Pons (tissue), 1 donor: ENCODE results near the gene NEGR1.

Experiments used
- DNase-seq: peaks from one replicate; pipeline ENCODE4 v3.0.0-alpha.2; 2016; ENCODE audit warnings: low spot score

The NEGR1 gene

GRCh38 chr1:71462247-71462646, 820.1 kb downstream of the NEGR1 start:
- no peak for DNase-seq

DNA sequence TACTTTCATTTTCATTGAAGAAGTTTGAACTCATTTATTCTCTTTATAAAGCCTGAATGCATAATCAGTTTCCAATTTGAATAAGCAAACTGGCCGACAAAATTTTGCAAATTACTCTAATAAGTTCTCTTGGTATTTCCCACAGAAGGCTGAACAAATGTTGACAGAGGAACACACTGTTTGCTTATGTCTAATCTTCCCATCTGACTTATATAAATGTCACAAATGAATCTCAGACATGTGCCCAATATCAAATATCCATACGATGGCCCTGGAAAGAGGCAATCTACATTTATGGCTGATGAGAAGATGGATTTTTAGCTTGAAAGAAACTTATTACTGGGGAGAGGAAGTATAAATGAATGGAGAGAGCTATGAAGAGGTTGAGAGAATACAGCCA, 820.9 kb downstream of the NEGR1 start:
- no peak for DNase-seq

GRCh38 chr1:71448444-71448843, 833.9 kb downstream of the NEGR1 start:
- no peak for DNase-seq

- DNase-seq: no peak
These were observed 843.7 kb downstream of the NEGR1 start for GRCh38 chr1:71438626-71439025.

GRCh38 chr1:71435951-71436350, 846.4 kb downstream of the NEGR1 start:
- DNase-seq: no peak

GRCh38 chr1:71434240-71434639, 848.1 kb downstream of the NEGR1 start:
- DNase-seq: no peak

GRCh38 chr1:71428029-71428428, 854.3 kb downstream of the NEGR1 start:
- DNase-seq: no peak

DNA sequence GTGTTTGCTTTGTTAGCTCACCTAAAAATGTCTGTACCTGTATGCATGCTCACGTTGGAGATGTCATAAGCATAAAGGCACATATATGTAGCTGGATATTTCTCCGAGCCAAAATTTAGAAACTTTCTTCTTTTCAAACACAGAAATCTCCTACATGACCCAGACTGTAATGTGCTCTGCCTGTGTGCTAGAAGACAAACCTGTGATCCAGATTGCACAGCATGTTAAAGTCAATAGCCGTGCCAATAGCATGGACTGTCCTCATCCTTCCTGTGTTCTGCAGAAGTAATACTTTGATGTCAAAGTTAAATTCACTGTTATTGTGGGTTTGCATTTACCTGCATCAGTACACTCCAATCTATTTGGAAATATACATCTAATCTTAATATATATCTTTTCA, 855.3 kb downstream of the NEGR1 start:
- DNase-seq: no peak

GRCh38 chr1:71424536-71424935, 857.8 kb downstream of the NEGR1 start:
- no peak for DNase-seq

- DNase-seq: peak; percentile 73
These were observed 860.1 kb downstream of the NEGR1 start for GRCh38 chr1:71422221-71422620.

DNA sequence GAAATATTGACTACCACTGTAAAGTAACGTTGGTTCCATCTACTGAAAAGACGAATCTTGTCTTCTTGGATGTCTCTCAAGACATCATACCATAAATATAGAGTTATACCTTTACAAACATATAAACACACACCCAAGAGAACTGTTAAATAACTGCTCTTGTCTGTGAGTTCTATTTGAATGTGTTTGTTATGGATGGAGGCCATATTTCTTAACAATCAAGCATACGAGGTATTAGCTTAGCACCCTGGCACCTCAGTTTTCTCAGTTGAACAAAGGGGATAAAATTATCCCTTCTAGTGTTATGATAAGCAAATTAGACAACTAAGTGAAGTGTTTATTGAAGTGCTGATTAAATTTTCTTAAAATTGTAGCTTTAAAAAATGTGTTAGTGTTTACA, 864.9 kb downstream of the NEGR1 start:
- no peak for DNase-seq

- no peak for DNase-seq
These were observed 868.2 kb downstream of the NEGR1 start for GRCh38 chr1:71414179-71414578.

GRCh38 chr1:71413441-71414175, 868.7 kb downstream of the NEGR1 start:
- DNase-seq: no peak

DNA sequence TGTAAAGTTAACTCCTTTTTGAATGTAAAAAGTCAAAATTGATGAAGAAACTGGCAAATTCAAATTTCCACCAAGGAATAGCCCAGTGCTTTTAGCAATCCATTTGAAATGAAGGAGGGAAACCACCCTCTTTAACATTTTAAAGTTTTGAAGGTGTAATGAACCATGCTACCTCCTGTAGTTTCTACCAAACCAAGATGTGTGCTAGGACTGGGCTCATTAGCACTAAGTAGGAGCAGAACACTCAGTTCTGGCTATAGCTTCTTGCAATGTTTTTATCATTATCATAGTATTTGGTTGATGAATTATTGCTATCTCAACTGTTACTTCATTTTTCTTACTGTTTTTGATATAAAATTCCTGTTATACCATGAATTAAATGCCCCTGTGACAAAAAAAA, 882.3 kb downstream of the NEGR1 start:
- DNase-seq: no peak

- no peak for DNase-seq
These were observed 882.7 kb downstream of the NEGR1 start for GRCh38 chr1:71399594-71399993.

DNA sequence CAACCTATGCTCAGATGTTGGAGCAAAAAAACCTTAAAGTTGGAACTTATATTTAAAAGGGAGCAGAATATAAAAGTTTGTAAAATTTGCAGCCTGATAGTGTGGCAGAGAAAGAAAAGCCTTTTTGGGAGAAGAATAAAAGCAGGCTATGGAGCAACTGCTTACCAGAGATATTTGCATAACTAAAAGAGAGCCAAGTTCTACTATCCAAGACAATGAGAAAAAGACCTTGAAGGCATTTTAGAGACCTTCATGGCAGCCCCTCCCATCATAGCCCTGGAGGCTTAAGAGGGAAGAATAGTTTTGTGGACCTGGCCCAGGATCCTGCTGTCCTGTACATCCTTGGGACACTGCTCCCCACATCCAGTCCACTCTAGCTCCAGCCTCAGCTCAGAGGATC, 889.0 kb downstream of the NEGR1 start:
- DNase-seq: no peak

GRCh38 chr1:71390518-71390917, 891.8 kb downstream of the NEGR1 start:
- DNase-seq: peak; percentile 27

- DNase-seq: no peak
These were observed 904.5 kb downstream of the NEGR1 start for GRCh38 chr1:71377886-71378285.

- no peak for DNase-seq
These were observed 909.8 kb downstream of the NEGR1 start for GRCh38 chr1:71372496-71372895.

GRCh38 chr1:71371581-71371980, 910.8 kb downstream of the NEGR1 start:
- no peak for DNase-seq

GRCh38 chr1:71364236-71364635, 918.1 kb downstream of the NEGR1 start:
- no peak for DNase-seq

- no peak for DNase-seq
These were observed 919.6 kb downstream of the NEGR1 start for GRCh38 chr1:71362691-71363090.

DNA sequence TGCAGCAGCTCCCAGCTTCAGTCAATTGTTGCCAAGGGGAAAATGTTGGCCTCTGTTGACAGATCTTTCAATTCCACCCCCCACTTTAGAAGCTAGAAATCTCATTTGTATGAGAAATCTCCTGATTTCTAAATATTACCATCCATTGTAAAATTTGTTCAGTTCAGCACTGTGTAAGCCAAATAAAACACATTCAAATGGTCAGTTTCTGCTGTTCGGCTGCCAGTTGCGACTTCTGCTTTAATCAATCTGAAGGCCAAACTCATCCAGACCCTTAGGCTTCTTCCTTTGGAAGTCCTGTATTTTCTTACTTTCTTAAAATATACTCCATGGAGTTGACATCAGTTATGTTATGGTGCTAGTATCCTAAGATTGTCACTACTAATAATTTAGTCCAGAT, 920.3 kb downstream of the NEGR1 start:
- no peak for DNase-seq

DNA sequence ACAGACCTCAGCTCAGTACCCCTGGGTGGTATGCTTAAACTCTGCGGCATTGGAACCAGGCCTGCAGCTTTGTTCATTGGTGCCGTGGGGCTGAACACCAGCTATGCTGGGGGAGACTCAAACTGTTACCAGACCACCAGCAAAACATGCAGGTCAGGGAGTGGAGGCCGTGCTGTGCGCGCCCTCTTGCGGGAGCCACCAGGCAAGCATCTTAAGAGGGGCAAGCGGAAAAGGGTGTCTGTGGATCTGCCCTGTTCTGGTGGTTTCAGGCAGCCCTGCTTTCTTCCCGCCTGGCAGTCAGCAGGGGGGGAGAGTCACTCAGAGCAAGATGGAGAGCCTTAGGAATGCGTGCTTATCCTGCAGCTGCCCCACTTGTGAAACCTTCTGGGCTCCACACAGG, 924.6 kb downstream of the NEGR1 start:
- no peak for DNase-seq
